NB4 (cell line): Measurements from ENCODE around the gene INSYN1.

Experiments used
- DNase-seq: peaks from one replicate; pipeline ENCODE4 v3.0.0; 2010; ENCODE audit warnings: low read depth
- H3K4me3 ChIP-seq: one replicate; pipeline ENCODE4 v1.5.1; 2011; ENCODE audit warnings: mild to moderate bottlenecking, low read depth, low read length, moderate library complexity
- MYC ChIP-seq: IDR thresholded peaks from 2 replicates; pipeline ENCODE4 v1.6.1; 2011; ENCODE audit warnings: low read depth, low read length
- POLR2A ChIP-seq: IDR thresholded peaks from 2 replicates; pipeline ENCODE4 v1.6.1; 2011; ENCODE audit warnings: mild to moderate bottlenecking; ENCODE audit not compliant: insufficient read length; ENCODE audit errors: extremely low read depth
- TF ChIP-seq, protein P1 (sequence below): IDR thresholded peaks from 2 replicates; pipeline ENCODE4 v1.6.1; 2011; ENCODE audit warnings: low read depth, low read length
- TF ChIP-seq, protein P2 (sequence below): IDR thresholded peaks from one replicate; pipeline ENCODE4 v1.5.1; 2012; ENCODE audit warnings: low read depth, low read length

The INSYN1 gene

DNA sequence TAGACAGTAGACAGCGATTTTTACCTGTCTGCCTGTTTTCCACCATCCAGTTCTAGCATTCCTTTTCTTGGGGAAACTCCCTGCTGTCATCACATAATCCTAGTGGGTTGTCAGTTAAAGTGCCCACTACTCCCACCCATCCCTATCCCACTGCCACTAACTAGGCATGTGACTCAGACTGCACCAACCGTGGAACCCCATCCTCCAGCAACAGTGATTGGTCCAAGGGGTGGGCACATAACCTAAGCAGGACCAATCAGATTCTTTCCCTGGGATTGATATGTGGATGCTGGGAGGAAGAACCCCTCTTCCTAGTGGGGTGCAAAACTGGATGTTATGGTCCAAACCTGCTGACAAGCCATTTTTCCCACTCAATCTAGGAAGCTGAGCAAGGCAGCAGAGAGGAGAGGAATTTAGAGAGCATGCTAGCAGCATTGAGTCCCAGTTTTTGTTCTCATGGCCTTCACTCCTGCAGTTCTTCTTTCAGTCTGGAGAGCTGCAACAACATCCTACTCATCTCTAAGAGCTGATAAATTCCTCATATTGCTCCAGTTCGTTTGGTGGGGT lies 3.9 kb upstream of the INSYN1 start:
- TF ChIP-seq, protein P1, sequence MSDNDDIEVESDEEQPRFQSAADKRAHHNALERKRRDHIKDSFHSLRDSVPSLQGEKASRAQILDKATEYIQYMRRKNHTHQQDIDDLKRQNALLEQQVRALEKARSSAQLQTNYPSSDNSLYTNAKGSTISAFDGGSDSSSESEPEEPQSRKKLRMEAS, result no peak
- TF ChIP-seq POLR2A (no peak), MYC (no peak)
- TF ChIP-seq, protein P2, sequence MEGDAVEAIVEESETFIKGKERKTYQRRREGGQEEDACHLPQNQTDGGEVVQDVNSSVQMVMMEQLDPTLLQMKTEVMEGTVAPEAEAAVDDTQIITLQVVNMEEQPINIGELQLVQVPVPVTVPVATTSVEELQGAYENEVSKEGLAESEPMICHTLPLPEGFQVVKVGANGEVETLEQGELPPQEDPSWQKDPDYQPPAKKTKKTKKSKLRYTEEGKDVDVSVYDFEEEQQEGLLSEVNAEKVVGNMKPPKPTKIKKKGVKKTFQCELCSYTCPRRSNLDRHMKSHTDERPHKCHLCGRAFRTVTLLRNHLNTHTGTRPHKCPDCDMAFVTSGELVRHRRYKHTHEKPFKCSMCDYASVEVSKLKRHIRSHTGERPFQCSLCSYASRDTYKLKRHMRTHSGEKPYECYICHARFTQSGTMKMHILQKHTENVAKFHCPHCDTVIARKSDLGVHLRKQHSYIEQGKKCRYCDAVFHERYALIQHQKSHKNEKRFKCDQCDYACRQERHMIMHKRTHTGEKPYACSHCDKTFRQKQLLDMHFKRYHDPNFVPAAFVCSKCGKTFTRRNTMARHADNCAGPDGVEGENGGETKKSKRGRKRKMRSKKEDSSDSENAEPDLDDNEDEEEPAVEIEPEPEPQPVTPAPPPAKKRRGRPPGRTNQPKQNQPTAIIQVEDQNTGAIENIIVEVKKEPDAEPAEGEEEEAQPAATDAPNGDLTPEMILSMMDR, result no peak
- no peak for DNase-seq
- H3K4me3 ChIP-seq, result no peak overlapping the region

DNA sequence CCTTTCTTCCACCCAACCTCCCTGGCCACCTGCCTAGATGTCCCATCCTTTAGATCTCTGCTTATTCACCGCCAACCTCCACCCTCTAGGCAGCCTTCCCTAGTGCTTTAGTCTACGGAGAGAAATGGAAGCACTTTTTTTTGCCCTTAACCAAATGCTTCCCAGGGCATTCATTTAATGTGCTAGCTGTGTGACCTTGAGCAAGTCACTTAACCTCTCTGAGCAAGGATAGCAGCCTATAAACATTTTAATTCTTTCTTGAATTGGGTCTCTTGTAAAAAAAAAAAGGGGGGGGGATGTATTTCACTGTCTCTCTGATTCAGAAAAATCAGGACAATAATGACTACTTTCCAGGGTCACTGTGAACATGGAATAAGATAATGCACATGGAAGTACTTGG lies 3.2 kb upstream of the INSYN1 start:
- no peak overlapping the region for H3K4me3 ChIP-seq
- TF ChIP-seq POLR2A (no peak), MYC (no peak)
- TF ChIP-seq, protein P1, result no peak
- TF ChIP-seq, protein P2, result no peak
- DNase-seq, result no peak

DNA sequence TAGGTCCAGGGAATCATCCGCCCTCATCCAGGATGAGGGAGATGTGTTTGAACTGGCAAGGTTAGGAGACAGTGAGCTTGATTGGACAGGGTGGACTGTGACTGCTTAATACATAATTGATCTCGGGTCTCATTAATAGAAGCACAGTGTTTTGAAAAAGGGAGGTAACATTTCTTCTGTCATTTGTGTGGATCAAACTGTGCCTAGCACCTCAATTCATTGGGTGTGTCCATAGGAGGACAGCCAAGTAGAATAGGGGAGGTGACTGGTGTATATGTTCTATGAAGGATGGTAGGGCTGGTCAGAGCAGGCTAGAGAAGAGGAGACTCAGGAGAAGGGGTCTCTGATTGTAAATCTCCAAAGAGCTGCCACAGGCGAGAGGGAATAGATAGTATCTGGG lies 2.8 kb upstream of the INSYN1 start:
- no peak for DNase-seq
- H3K4me3 ChIP-seq, result no peak overlapping the region
- TF ChIP-seq POLR2A, result no peak
- TF ChIP-seq, protein P1, result no peak
- no peak for TF ChIP-seq MYC

DNA sequence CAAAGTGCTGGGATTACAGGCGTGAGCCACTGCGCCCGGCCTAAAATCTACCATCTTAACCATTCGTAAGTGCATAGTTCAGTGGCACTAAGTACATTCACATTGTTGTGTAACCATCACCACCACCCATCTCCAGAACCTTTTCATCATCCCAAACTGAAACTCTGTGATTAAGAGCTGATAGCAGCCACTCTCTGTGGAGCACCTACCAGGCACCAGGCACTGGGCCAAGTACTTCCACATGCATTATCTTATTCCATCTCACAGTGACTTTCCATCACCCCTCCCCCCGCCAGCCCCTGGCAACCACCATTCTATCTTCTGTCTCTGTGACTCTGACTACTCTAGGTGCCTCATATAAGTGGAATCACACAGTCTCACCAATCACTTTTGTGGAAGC lies 2.3 kb upstream of the INSYN1 start:
- DNase-seq, result no peak
- TF ChIP-seq MYC, result no peak
- TF ChIP-seq POLR2A, result no peak
- H3K4me3 ChIP-seq, result no peak overlapping the region

DNA sequence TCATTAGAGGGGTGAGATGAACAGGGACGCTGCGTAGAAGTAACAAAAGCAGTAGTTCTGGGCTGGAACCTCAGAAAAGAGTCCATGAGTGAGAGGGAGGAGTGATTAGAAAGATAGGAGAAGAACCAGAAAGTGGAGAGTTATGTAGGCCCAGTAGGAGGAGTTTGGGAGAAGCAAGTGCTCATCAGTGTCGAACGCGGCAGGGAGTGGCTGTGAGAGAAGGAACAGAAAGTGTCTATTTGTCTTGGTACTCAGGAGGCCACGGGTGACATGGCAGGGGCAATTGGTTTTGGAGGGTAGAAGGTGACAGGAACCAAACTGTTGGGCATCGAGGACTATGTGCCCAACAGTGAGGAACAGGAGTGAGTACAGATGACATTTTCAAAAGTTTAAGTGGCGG lies 1.3 kb upstream of the INSYN1 start:
- TF ChIP-seq, protein P1, result no peak
- TF ChIP-seq, protein P2, result no peak
- TF ChIP-seq MYC (no peak), POLR2A (no peak)
- no peak for DNase-seq
- H3K4me3 ChIP-seq, result no peak overlapping the region

DNA sequence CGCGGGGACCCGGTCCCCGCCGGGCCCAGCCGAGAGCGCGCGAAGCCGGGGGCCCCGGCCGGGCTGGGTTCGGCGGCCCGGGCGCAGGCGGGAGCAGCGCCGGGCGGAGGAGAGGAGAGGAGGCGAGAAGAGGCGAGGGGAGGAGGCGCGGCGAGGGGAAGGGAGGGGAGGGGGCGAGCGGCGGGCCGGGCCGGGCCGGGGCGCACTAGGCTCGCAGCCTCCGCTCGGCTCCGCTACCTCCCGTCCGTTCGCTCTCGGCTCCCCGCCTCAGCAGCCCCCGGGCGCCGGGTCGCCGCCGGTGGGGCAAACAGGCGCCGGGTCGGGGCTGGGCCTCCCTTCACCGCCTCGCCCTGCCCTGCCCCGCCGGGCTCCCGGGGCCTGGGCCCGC lies 351 bp downstream of the INSYN1 start:
- no peak for DNase-seq
- H3K4me3 ChIP-seq, result no peak overlapping the region
- TF ChIP-seq, protein P2, result no peak

DNA sequence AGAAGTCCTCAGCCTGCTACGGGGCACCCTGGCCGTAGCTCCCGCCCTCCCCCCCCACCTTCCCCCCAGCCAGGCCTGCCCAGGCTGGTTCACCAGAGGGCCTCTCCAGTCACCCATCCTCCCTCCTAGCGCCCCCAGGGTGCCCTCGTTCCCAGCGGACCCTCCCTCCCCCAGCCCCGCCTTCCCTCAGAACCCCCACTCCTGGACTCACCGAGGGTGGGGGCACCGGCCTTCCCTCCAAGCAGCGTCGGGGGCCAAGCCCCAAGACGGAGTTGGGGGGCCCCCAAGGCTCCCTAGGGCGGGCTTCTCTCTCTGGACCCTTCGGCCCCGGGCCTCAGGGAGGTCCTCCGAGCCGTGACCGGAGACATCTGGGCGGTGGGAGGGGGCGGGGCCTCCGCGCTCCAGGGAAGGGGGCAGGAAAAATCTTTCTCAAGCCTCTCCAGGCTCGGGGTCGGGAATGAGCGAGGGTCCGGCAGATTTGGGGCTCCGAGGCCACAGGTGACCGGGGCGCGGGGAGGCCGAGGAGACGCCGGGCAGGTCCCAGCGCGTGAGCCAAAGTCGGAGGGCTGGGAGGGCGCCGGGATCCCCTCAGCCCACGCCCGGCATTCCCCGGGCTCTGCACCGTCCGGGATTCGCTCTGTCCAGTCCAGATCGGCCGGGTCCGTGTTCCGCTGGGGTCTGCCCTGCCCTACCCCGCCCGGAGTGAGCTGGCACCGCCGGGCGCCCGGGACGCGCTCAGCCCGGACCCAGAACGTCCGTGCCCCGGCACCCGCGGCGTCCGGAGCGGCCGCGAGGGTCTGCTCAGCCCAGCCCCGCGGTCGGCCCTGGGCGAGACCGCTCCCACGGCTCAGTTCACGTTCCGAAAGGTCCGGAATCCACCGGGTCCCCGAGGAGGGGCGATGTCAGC lies 999 bp downstream of the INSYN1 start:
- no peak overlapping the region for H3K4me3 ChIP-seq
- DNase-seq, result no peak
- TF ChIP-seq, protein P1, result no peak
- TF ChIP-seq, protein P2, result no peak
- no peak for TF ChIP-seq MYC
